ENCODE data around the gene PRUNE1.
A peak's percentile ranks its signal among the peaks of the same experiment; 100 is the strongest.

PRUNE1 gene

DNA sequence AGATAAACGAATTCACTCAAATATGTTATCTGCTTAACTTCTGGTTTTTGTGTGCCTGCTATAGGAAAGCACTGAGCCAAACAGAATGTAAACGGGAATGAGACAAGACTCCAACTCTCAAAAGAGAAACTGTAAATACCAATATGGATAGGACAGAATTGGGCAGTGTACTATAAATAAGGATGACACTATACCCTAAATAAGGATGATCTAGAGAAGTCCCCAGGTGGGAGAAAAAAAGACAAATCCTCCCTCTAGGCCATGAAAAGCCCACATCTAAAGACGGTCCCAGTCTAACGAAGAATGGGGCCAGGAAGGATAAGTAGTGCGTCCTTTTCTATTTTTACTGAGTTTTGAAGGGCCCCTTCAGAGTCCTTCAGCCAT is 60.8 kb downstream of the PRUNE1 start:
- TF ChIP-seq, protein P1, sequence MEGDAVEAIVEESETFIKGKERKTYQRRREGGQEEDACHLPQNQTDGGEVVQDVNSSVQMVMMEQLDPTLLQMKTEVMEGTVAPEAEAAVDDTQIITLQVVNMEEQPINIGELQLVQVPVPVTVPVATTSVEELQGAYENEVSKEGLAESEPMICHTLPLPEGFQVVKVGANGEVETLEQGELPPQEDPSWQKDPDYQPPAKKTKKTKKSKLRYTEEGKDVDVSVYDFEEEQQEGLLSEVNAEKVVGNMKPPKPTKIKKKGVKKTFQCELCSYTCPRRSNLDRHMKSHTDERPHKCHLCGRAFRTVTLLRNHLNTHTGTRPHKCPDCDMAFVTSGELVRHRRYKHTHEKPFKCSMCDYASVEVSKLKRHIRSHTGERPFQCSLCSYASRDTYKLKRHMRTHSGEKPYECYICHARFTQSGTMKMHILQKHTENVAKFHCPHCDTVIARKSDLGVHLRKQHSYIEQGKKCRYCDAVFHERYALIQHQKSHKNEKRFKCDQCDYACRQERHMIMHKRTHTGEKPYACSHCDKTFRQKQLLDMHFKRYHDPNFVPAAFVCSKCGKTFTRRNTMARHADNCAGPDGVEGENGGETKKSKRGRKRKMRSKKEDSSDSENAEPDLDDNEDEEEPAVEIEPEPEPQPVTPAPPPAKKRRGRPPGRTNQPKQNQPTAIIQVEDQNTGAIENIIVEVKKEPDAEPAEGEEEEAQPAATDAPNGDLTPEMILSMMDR (IDR thresholded peaks at IDR 0.05; ENCODE audit: insufficient read depth, missing control alignments) = no peak
- DNase-seq (ENCODE audit: insufficient read length, low spot score) (no peak), FAIRE-seq (no peak)

DNA sequence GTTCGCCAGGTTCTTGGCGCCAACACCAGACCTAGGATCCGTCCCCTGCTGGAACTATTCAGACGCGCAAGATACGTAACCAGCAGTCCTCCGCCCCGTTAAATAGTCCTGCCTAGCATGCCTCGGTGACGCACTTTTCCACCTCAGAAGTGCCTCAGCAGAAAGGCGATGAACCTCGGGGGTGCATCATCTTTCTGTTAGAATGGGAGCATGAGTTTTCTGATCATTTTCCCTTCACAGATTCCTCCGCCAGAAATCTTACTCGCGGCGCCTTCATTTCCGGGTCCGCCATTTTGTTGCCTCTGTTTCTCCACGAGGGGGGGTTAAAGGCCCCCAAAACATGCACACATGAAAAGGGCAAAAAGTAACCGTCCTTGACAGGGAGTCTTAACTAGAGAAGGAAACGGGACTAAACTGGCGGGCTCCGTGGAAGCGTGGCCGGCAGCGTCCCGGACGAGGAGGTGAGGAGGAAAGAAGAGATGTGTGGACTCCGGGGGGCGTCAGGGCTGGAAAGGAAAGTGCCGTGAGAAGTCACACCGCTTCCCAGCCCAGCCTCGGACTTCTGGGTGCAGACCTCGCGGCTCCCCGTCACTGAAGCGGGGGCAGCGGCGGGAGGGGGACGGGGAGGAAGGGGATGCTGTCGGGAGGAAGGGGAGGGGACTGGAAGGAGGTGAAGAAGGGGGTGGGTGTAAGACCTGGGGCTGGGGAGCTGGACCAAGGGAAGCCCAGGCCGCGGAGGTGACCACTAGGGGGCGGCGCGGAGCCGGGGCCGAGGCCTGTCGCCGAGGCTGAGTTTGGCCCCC is 62.4 kb downstream of the PRUNE1 start, which contains the start of gene GABPB2:
TSS of gene GABPB2 (plus strand) at position 288 of the 803 bp plus-strand sequence. CDS start 17,429 bp downstream, outside the sequence.
- TF ChIP-seq, protein P1 (IDR thresholded peaks at IDR 0.05; ENCODE audit: insufficient read depth, missing control alignments) = peak; percentile 81
- DNase-seq (ENCODE audit: insufficient read length, low spot score) (peak; percentile 86), FAIRE-seq (peak; percentile 25)

DNA sequence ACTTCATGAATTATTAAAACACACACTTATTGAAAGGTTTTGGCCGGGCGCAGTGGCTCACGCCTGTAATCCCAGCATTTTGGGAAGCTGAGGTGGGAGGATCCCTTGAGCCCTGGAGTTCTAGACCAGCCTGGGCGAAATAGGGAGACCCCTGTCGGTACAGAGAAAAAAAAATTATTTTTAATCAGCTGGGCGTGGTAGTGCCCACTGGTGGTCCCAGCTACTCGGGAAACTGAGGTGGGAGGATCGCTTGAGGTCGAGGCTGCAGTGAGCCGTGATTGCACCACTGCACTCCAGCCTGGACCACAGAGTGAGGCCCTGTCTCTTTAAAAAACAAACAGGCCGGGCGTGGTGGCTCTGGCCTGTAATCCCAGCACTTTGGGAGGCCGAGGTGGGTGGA is 64.0 kb downstream of the PRUNE1 start:
- FAIRE-seq (no peak), DNase-seq (ENCODE audit: insufficient read length, low spot score) (no peak)
- TF ChIP-seq, protein P1 (IDR thresholded peaks at IDR 0.05; ENCODE audit: insufficient read depth, missing control alignments) = peak; percentile 6

Data from D721Med (cell line).